Stimulated activated CD4-positive, alpha-beta T cell treated with anti-CD3 and anti-CD28 coated beads, Interleukin-15, amount 100 ng/mL, for 1 hour (primary cell): ENCODE results near the gene ADCK2.
"Not testable (repeated sequence)": the region's sequence is repeated elsewhere in the genome, so short reads cannot be mapped to it uniquely, and the experiment has no call there.

ENCODE experiments used
- DNase-seq, 2 donors: peaks; one replicate each; pipeline ENCODE4 v3.0.0-alpha.2; 2020; ENCODE audit warnings: low read depth in 1 of 2, low spot score in 1 of 2

The ADCK2 gene

DNA sequence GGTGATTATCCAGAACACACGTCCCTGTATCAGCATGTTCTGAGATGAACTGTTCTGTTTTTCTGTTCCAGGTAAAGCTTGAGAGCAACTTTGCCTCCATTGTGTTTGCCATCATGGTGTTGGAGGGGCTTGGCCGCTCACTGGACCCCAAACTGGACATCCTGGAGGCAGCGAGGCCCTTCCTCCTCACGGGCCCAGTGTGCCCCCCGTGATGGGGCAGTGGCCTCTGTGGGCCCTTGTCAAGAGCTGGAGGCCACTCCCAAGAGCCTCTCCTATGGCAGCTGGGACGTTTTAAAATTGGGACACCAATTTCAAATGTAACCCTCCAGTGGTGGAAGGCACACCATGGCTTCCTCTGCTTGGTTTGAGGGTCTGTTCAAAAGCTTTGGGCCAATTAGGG, 21.8 kb downstream of the ADCK2 start:
- no peak for DNase-seq

DNA sequence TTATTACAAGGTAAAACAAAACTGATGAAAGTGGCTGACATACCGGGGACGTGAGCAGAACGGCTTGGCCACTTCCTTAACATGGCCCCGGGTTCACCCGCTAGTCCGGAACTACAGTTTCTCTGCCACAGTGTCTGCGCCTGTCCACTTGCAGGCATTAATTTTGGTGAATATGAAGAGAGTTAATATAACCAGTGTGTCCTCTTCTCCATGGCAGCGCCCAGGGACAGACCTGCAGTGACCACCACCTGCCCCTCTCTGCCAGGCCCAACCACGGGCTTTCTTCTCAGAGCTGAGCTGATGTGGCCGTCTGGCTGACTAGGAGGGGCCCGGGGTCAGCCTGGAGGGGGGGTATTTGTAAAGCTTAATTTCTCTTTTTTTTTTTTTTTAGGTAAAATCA, 22.6 kb downstream of the ADCK2 start:
- DNase-seq = no peak

DNA sequence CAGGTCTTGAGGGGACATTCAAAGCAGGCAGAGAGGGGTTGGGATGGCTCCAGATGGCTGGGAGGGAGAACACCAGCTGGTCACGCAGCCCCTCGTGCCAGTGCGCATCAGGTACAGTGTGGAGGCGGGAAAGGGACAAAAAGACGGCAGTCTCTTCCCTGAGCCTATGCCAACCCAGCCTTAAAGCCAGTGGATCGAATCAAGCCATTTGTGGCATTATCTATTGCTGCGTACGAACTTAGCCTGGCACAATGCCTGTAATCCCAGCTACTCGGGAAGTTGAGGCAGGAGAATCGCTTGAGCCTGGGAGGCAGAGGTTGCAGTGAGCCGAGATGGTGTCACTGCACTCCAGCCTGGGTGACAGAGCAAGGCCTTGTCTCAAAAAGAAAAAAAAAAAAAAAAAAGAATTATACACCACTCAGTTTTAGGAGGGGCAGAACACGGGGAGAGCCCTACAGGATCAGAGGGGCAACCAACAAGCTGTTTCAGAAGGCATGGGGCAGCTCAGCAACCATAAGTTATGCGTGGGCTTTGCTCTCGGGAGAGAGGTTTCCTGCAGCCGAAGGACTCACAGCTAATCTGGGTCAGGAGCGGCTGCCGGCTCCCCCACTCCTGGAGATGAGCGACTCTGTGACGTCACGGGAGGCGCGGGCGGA, 23.4 kb downstream of the ADCK2 start:
- DNase-seq = peak; percentile 87 to 92

DNA sequence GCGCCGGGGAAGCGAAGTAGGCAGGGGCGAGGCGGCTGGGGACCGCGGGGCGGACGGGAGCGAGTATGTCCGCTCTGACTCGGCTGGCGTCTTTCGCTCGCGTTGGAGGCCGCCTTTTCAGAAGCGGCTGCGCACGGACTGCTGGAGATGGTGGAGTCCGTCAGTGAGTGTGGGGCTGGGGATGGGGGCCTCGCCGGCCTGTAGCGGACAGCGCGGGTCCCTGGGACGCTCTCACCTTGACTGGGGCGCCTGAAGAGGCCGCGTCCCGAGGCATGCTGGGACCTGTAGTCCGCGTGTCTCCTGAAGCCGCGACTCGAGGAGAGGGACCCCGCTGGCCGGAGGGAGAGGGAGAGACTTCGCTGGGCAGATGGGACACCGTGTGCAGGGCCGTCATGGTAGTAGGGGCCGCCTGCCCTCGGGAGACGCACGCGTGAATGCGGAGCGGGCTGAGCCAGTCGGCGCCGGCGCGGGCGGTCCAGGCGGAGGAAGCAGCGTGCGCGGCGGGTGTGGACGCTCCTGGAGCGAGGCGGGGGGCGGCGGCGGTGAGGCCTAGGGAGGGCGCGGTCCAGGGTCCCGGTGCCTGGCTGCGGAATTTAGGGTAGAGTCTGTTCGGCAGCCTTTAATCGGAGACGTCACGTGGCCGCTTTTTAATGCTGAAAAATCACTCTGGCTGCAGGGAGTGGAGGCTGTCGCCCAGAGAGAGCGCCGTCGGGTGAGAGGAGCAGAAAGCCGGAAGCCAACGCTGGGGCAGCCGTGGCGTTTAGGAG, 24.1 kb downstream of the ADCK2 start, which contains the start of gene NDUFB2:
Gene NDUFB2 (plus strand): TSS at position 29 of the 767 bp plus-strand sequence. CDS start 37 bp downstream, at position 66.
- no peak for DNase-seq

DNA sequence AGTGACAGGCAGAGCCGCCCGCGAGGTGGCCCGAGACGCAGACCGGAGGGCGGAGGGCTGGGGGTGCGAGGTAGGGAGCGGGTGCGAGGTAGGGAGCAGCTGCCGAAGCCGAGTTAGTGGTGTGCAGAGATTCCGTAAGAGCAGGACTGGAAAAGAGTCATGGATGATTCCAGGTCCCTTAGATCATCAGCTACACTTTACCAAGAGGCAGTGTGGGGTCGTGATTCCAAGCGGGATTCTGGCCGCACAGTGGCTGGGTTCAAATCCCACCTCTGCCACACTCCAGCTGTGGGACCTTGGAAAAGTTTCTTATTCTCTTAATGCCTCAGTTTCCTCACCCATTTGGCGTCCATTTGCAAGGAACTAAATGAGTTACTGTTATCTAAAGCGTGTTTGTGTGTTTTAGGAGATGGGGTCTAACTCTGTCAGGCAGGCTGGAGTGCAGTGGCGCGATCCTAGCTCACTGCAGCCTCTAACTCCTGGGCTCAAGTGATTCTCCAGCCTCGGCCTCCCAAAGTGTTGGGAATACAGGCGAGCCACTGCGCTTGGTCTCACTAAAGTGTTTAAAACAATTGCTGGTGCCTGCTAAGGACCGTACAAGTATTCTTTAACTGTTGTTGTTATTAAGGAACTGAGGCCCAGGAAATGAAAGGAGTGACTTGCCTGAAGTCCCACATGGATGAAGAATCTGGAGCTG, 24.9 kb downstream of the ADCK2 start:
- no peak for DNase-seq

DNA sequence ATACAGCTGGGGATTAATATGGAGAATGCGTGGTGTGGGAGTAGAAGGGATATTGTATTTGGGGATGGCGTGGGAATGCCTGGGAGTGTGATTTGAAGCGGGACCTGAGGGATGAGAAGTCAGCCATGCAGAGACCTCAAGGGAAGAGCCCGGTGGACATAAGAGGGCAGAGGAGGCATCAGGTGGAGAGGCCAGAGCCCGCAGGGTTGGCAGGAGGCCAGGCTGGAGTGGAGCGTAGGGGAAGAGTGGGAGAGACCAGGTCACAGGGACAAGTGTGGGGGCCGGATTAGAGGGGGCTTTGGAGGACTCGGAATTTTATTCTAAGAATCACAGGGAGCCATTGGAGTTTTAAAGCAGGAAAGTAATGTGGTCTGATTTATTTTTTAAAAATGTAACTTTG, 25.7 kb downstream of the ADCK2 start:
- no peak for DNase-seq

DNA sequence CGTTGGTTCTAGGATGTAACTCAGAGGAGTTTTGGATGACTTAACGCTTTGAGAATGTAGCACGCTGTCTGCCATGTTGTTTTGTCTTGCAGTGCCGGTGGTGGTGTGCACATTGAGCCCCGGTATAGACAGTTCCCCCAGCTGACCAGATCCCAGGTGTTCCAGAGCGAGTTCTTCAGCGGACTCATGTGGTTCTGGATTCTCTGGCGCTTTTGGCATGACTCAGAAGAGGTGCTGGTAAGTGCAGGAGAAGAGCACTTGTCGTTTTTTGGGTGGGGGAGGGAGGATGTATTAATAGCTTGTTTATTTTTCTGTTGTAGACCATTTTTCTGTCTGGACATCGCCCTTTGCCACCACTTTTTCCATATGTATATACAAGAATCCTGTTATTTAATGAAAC, 30.0 kb downstream of the ADCK2 start:
- DNase-seq = no peak

DNA sequence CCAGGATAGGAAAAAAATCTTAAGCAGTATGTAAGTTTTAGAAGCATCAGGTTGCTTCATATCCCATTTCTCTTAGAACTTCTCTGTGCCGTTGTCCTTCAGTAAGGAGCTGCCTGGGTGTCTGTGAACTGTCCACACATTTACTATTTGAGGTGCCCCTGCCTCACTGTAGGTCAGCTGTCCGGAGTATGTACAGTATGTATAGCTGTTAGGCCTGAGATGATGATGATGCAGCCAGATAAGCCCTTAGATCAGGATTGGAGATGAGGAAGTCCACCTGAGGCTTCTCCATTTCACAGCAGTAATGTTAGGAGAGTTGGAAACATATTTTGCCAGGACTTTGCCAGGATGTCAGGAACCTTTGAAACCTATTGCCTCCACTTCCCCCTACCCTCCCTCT, 31.5 kb downstream of the ADCK2 start:
- DNase-seq = no peak

DNA sequence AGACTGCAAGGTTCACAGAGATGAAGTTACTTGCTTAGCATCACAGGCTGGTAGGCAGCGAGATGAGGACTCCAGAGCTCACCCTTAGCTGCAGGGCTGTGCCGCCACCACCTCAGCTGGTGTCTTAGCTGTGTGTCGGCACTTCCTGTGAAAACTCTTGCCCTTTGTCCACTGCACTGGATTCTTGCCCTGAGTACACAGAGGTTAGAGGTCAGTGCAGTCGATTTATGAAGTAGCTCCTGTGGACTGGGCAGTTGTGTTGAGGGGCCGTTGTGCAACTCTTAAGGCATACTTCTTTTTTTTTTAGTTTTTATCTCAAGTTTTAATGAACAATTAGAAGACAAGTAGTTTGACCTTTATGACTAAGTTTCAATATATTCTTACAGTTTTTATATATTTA, 34.4 kb downstream of the ADCK2 start:
- no peak for DNase-seq

DNA sequence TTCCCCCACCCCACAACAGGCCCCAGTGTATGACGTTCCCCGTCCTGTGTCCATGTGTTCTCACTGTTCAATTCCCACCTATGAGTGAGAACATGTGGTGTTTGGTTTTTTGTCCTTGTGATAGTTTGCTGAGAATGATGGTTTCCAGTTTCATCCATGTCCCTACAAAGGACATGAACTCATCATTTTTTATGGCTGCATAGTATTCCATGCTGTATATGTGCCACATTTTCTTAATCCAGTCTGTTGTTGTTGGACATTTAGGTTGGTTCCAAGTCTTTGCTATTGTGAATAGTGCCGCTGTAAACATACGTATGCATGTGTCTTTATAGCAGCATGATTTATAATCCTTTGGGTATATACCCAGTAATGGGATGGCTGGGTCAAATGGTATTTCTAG, 36.0 kb downstream of the ADCK2 start:
- not testable (repeated sequence) for DNase-seq

DNA sequence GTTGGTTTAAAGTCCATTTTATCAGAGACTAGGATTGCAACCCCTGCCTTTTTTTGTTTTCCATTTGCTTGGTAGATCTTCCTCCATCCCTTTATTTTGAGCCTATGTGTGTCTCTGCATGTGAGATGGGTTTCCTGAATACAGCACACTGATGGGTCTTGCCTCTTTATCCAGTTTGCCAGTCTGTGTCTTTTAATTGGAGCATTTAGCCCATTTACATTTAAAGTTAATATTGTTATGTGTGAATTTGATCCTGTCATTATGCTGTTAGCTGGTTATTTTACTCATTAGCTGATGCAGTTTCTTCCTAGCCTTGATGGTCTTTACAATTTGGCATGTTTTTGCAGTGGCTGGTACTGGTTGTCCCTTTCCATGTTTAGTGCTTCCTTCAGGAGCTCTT, 39.6 kb downstream of the ADCK2 start:
- DNase-seq = not testable (repeated sequence)

DNA sequence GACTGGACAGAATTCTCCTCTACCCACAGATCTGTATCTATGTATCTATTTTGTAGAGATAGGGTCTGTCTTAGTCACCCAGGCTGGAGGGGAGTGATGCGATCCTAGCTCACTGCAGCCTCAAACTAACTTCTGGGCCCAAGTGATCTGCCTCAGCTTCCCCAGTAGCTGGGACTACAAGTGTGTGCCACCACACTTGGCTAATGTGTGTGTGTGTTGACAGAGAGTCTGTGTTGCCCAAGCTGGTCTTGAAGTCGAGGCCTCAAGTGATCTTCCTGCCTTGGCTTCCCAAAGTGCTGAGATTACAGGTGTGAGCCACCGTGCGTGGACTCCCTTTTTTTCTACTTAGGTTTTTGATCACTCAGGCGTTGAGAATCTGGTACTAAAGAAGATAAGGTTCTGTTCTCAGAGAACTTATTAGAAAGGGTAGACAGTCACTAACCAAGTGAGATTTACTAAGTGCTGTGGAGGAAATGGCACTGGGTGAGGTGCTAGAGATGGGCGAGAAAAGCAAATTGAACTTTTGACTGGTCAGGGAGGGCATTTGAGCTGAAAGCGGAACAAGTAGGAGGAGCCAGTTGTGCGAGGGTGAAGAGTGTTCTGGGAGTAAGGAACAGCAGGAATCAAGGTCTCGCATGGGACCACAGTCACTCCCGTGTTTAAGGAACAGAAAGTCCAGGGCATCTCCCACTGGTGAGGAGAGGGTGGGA, 41.7 kb downstream of the ADCK2 start:
- DNase-seq = no peak

DNA sequence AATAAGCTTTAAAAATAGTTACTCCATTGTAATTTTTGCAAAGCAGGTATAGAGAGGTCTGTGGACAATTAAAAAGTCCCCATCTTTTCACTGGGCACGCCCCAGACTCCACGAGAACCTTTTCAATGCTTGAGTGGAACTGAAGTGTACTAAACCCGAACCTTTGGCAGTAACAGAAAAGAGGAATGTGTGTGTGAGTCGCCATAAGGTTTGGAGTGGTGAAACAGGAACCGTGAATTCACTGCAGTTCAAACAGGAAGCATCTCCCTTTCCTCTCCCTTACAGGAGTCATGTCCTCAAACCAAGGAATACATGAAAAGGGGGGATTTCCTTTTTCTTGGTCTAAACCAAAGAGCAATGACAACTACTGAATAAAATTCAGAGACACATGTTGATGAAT, 47.0 kb downstream of the ADCK2 start:
- no peak for DNase-seq

DNA sequence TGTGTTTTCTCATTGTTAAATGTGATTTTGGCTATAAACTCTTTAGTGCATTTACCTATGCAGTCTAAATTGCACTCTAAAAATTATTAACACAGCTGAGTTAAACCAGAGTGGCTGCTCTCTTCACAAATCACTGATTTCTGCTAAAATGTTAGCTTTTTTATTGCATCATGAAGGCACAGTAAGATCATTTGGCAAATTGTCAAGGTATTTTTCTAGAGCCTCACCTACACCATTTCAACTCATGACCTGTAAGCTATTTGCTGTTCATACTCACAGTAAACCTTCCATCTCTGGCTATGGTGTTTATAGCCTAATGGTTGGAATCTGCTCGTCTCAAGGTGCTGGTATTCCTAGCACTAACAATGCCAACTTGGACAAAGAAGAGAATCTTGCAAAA, 49.5 kb downstream of the ADCK2 start:
- DNase-seq = no peak

DNA sequence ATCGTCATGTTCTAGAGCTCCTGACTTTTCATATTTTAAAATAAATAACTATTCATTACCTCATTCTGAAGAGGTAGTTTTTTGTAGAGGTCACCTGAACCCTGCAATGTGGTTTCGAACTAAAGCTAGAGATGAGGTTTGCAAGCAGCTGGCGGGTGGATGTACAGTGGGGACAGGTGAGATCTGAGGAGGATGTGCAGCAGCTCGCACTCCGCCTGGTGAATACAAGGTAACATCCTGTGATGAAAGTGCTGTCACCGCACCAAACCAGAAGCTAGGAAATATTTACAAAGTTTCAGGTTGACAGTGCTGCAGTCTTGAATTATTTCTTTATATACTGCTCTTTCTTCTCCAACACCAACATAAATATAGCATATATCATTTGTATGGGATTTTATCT, 50.3 kb downstream of the ADCK2 start:
- no peak for DNase-seq

DNA sequence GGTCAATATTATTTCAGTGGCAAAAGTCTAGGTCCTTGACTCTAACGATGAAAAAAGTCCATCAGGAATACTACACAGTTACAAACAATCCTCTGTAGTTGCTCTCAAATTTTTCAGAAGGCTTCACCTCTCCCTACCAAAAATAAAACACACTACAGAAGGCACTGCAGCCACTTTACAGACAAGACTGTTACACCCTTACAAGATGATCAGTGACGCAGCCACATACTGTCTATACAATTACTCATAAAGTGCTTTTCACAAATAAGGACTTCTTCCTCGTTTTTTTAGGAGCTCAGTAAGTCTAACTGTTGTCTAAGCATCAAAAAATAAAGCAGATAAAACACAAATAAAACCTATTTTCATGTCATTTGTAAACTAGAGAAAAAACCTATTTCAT, 50.8 kb downstream of the ADCK2 start:
- DNase-seq = no peak

DNA sequence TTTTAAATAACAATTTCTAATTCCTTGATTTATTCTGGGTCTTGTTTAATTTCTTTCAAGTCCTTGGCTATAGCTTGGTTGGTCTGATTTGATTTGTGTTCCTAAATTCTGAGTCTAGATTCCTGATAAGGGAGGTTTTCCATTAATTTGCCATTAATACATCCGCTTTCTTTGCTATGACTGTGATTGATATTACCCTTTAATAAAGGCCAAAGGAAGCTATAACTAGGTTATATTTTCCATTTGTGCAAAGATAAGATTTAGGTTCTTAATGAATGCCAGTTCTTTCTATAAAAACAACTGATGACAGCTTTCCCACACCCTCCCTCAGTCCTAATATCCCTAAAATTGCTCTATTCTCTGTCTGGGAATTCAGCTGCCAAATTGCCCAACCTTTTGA, 52.0 kb downstream of the ADCK2 start:
- no peak for DNase-seq

DNA sequence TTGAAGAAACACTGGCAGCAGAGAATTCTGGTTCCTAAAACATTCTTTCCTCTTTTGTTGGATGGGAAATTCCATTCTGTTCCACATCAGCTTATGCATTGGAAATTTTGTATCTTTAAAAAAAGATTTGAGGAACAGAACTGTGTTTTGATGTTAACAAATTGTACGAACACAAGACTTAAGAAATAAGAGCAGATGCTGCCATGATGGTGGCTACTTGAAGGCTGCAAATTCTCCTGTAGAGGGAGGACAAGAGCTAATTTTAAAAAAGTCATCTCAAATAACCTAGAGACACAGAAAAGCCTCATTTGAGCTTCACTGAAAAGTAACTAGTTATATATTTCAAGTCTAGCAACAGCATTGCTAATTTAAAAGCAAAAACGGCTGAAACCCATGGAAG, 53.5 kb downstream of the ADCK2 start:
- no peak for DNase-seq

DNA sequence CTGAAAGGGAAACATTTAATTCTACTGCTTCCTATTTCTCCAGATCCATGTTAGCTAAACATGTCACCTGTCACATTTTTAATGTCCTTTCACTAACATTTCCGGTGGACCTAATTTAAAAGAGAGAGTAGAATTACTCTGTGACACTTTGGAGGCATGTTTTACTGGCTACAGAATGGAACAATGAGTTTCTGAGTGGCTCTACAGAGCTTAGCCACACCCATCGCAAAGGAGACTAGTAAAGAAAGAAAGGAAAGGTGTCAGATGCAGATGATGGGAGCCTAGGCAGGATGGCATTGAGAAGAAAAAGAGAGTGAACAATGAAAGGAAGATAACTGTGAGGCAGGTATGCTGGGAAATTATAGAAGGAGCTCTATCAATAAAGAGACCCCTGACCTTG, 59.7 kb downstream of the ADCK2 start:
- no peak for DNase-seq

DNA sequence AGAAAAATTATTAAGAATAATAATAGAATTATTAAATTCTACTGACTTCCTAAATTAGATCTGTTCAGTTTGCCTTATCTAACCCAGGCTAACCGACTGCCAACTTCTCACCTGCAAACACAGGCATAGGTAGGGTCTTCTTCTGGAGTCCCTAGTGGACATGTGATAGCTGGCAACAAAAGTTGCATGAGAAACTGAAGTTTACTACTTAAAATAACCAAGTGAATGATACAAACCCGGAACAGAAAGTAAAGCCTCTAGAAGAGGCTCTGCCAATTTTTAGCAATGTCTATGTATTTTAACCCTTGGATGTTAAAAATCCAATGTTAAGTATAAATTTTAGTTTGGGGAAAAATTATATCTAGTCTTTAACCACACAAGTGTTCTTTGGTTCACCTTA, 61.4 kb downstream of the ADCK2 start:
- no peak for DNase-seq

DNA sequence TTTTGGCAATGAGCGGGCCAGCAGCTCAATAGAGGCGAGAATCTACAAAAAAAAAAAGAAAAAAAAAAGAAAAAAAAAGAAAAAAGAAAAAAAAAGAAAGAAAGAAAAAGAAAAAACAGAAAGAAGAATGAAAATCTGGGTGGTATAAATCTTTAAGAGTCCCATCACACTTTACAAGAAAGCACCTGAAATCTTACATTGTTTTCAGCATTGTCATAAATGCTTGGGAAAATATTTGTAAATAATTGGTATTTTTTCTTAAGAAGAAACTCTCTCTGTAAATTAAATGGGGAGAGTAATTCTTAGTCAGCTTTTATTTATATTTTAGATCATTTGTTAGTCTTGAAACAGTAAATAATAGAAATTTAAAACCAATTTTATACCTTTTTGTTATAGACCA, 62.0 kb downstream of the ADCK2 start:
- DNase-seq = no peak

DNA sequence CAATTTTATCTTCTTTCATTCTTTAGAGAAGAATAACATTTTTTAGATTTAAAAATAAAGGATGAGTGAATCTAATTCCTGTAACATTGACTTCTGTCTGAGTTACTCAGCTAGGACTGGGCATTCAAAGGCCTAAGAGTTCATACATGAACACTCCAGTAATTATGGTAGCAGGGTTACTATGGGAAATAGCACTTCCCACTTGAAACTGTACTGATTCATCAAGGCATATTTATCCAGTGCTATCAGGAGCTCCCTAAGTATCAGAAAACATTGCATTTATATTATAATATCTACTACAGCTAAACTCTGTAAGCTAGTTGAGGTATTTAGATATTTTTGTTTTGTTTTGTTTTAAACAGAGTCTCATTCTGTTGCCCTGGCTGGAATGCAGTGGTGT, 65.5 kb downstream of the ADCK2 start:
- no peak for DNase-seq
